Measurements from ENCODE around the gene APOOL. TPM values are rescaled to one million over a fixed set of nuclear protein-coding genes. Genes with fewer than 3 reads are reported as not detected.

The APOOL gene
- total RNA-seq, 1 experiment from 2014 or later: 37.1 TPM

GRCh38 chrX:85114171-85114570, 110.5 kb downstream of the APOOL start:
- no peak for DNase-seq
- no TSS peak for BruUV-seq (replicated peaks)
- intact Hi-C loops (cut with micrococcal nuclease; ENCODE audit: unreplicated experiment): loop anchor here (10.0 kb wide), 1 partner anchor 261 kb away; the partner anchor contains the start of gene POF1B
- H3K9me3 Mint-ChIP-seq (ENCODE audit: low read depth, unreplicated experiment): no peaks in the 10 kb centered on the region
- no peak for TF ChIP-seq CTCF (IDR thresholded peaks at IDR 0.05; ENCODE audit: unreplicated experiment)
- H3K4me3 Mint-ChIP-seq (ENCODE audit: low read depth, unreplicated experiment): no peak overlapping the region
- H3K36me3 Mint-ChIP-seq (ENCODE audit: insufficient read depth, unreplicated experiment): no peaks in the 10 kb centered on the region
- H3K27me3 Mint-ChIP-seq (ENCODE audit: unreplicated experiment): no peaks in the 10 kb centered on the region
- H3K4me1 Mint-ChIP-seq (ENCODE audit: low read depth, unreplicated experiment): no peaks in the 10 kb centered on the region
- no peak overlapping the region for H3K27ac Mint-ChIP-seq (ENCODE audit: unreplicated experiment)
- CTCF ChIA-PET: no interaction called here

GRCh38 chrX:85114776-85115175, 111.1 kb downstream of the APOOL start:
- Mint-ChIP-seq H3K27ac (ENCODE audit: unreplicated experiment) (no peak overlapping the region), H3K36me3 (ENCODE audit: insufficient read depth, unreplicated experiment) (no peaks in the 10 kb centered on the region), H3K4me1 (ENCODE audit: low read depth, unreplicated experiment) (no peaks in the 10 kb centered on the region), H3K27me3 (ENCODE audit: unreplicated experiment) (no peaks in the 10 kb centered on the region), H3K4me3 (ENCODE audit: low read depth, unreplicated experiment) (no peak overlapping the region), H3K9me3 (ENCODE audit: low read depth, unreplicated experiment) (no peaks in the 10 kb centered on the region)
- intact Hi-C loops (cut with micrococcal nuclease; ENCODE audit: unreplicated experiment): loop anchor here (10.0 kb wide), 1 partner anchor 260 kb away; the partner anchor contains the start of gene POF1B
- no peak for TF ChIP-seq CTCF (IDR thresholded peaks at IDR 0.05; ENCODE audit: unreplicated experiment)
- DNase-seq: no peak
- no TSS peak for BruUV-seq (replicated peaks)
- CTCF ChIA-PET: no interaction called here

- no peaks in the 10 kb centered on the region for H3K4me1 Mint-ChIP-seq (ENCODE audit: low read depth, unreplicated experiment)
- H3K27me3 Mint-ChIP-seq (ENCODE audit: unreplicated experiment): no peaks in the 10 kb centered on the region
- no peak overlapping the region for H3K27ac Mint-ChIP-seq (ENCODE audit: unreplicated experiment)
- H3K4me3 Mint-ChIP-seq (ENCODE audit: low read depth, unreplicated experiment): no peak overlapping the region
- no TSS peak for BruUV-seq (replicated peaks)
- no peaks in the 10 kb centered on the region for H3K9me3 Mint-ChIP-seq (ENCODE audit: low read depth, unreplicated experiment)
- TF ChIP-seq CTCF (IDR thresholded peaks at IDR 0.05; ENCODE audit: unreplicated experiment): no peak
- CTCF ChIA-PET: no interaction called here
- intact Hi-C loops (cut with micrococcal nuclease; ENCODE audit: unreplicated experiment): loop anchor here (10.0 kb wide), 1 partner anchor 260 kb away; the partner anchor contains the start of gene POF1B
- H3K36me3 Mint-ChIP-seq (ENCODE audit: insufficient read depth, unreplicated experiment): no peaks in the 10 kb centered on the region
- DNase-seq: no peak
Observed at GRCh38 chrX:85115252-85115651, 111.6 kb downstream of the APOOL start.

- no peaks in the 10 kb centered on the region for H3K4me1 Mint-ChIP-seq (ENCODE audit: low read depth, unreplicated experiment)
- intact Hi-C loops (cut with micrococcal nuclease; ENCODE audit: unreplicated experiment): no loop called here
- H3K27ac Mint-ChIP-seq (ENCODE audit: unreplicated experiment): no peak overlapping the region
- H3K36me3 Mint-ChIP-seq (ENCODE audit: insufficient read depth, unreplicated experiment): no peaks in the 10 kb centered on the region
- no peak for TF ChIP-seq CTCF (IDR thresholded peaks at IDR 0.05; ENCODE audit: unreplicated experiment)
- DNase-seq: no peak
- peaks cover 3% of the 10 kb centered on the region for H3K9me3 Mint-ChIP-seq (ENCODE audit: low read depth, unreplicated experiment)
- CTCF ChIA-PET: no interaction called here
- H3K4me3 Mint-ChIP-seq (ENCODE audit: low read depth, unreplicated experiment): no peak overlapping the region
- H3K27me3 Mint-ChIP-seq (ENCODE audit: unreplicated experiment): no peaks in the 10 kb centered on the region
- no TSS peak for BruUV-seq (replicated peaks)
Observed at GRCh38 chrX:85136409-85136808, 132.7 kb downstream of the APOOL start.
